ENCODE results near the gene HCFC1R1. TPM values are rescaled to one million over a fixed set of nuclear protein-coding genes. Genes with fewer than 3 reads are reported as not detected.
A peak's percentile ranks its signal among the peaks of the same experiment; 100 is the strongest.

Gene HCFC1R1
- polyA plus RNA-seq, 1 donor from 2014 or later = 19.0 TPM

- peak overlapping the region; percentile 48 for H3K9ac ChIP-seq (ENCODE audit: low read length)
- no peak overlapping the region for H3K27ac ChIP-seq (ENCODE audit: low read length)
- H2AFZ ChIP-seq (ENCODE audit: low read depth, low read length) = no peak overlapping the region
- peaks cover 15% of the 10 kb centered on the region for H3K27me3 ChIP-seq (ENCODE audit: insufficient read depth, low read depth, low read length)
- H3K9me2 ChIP-seq (ENCODE audit: insufficient read depth, low read length) = no peaks in the 10 kb centered on the region
- TF ChIP-seq TAF1 (IDR thresholded peaks at IDR 0.05; ENCODE audit: low read depth) = no peak
- no peak for TF ChIP-seq MXI1 (conservative IDR thresholded peaks at IDR 0.05; ENCODE audit: poor library complexity, severe bottlenecking)
- no peak for TF ChIP-seq EP300 (conservative IDR thresholded peaks at IDR 0.05; ENCODE audit: poor library complexity, severe bottlenecking)
- no peak for TF ChIP-seq CTCF (IDR thresholded peaks at IDR 0.05; ENCODE audit: poor library complexity, severe bottlenecking)
- no peak for TF ChIP-seq POLR2AphosphoS5 (IDR thresholded peaks at IDR 0.05)
- TF ChIP-seq SMC3 (conservative IDR thresholded peaks at IDR 0.05; ENCODE audit: poor library complexity) = no peak
- no peak for TF ChIP-seq RAD21 (conservative IDR thresholded peaks at IDR 0.05)
- TF ChIP-seq REST (IDR thresholded peaks at IDR 0.05; ENCODE audit: borderline replicate concordance) = no peak
- no peak for TF ChIP-seq EZH2 (IDR thresholded peaks at IDR 0.05; ENCODE audit: borderline replicate concordance, insufficient read depth, low read length, poor library complexity, severe bottlenecking)
- no peaks in the 10 kb centered on the region for H3K79me2 ChIP-seq (replicated peaks; ENCODE audit: insufficient read depth, low read length)
- H3K4me2 ChIP-seq (ENCODE audit: low read length) = no peak overlapping the region
- H3F3A ChIP-seq (ENCODE audit: insufficient read depth, low read length, poor library complexity, severe bottlenecking) = no peaks in the 10 kb centered on the region
- H3K9me3 ChIP-seq (ENCODE audit: low read length) = no peaks in the 10 kb centered on the region
- H3K36me3 ChIP-seq (ENCODE audit: insufficient read depth, low read length) = no peaks in the 10 kb centered on the region
- H3K4me3 ChIP-seq (ENCODE audit: low read length) = peak overlapping the region; percentile 61
- no peaks in the 10 kb centered on the region for H4K20me1 ChIP-seq (ENCODE audit: insufficient read depth)
Measured at GRCh38 chr16:3028716-3029319, 5.1 kb upstream of the HCFC1R1 start.

- TF ChIP-seq CTCF (IDR thresholded peaks at IDR 0.05; ENCODE audit: poor library complexity, severe bottlenecking) (peak; percentile 75), POLR2AphosphoS5 (IDR thresholded peaks at IDR 0.05) (no peak), EZH2 (IDR thresholded peaks at IDR 0.05; ENCODE audit: borderline replicate concordance, insufficient read depth, low read length, poor library complexity, severe bottlenecking) (no peak), MXI1 (conservative IDR thresholded peaks at IDR 0.05; ENCODE audit: poor library complexity, severe bottlenecking) (no peak), TAF1 (IDR thresholded peaks at IDR 0.05; ENCODE audit: low read depth) (no peak), EP300 (conservative IDR thresholded peaks at IDR 0.05; ENCODE audit: poor library complexity, severe bottlenecking) (no peak), REST (IDR thresholded peaks at IDR 0.05; ENCODE audit: borderline replicate concordance) (no peak), RAD21 (conservative IDR thresholded peaks at IDR 0.05) (peak; percentile 52), SMC3 (conservative IDR thresholded peaks at IDR 0.05; ENCODE audit: poor library complexity) (peak; percentile 50)
- H3K27me3 ChIP-seq (ENCODE audit: insufficient read depth, low read depth, low read length) = peaks cover 9% of the 10 kb centered on the region
- no peak overlapping the region for H2AFZ ChIP-seq (ENCODE audit: low read depth, low read length)
- H4K20me1 ChIP-seq (ENCODE audit: insufficient read depth) = no peaks in the 10 kb centered on the region
- H3K9me3 ChIP-seq (ENCODE audit: low read length) = no peaks in the 10 kb centered on the region
- H3K9me2 ChIP-seq (ENCODE audit: insufficient read depth, low read length) = no peaks in the 10 kb centered on the region
- peak overlapping the region; percentile 61 for H3K4me3 ChIP-seq (ENCODE audit: low read length)
- H3K9ac ChIP-seq (ENCODE audit: low read length) = peak overlapping the region; percentile 48
- no peaks in the 10 kb centered on the region for H3F3A ChIP-seq (ENCODE audit: insufficient read depth, low read length, poor library complexity, severe bottlenecking)
- no peak overlapping the region for H3K4me2 ChIP-seq (ENCODE audit: low read length)
- H3K36me3 ChIP-seq (ENCODE audit: insufficient read depth, low read length) = no peaks in the 10 kb centered on the region
- no peaks in the 10 kb centered on the region for H3K79me2 ChIP-seq (replicated peaks; ENCODE audit: insufficient read depth, low read length)
- no peak overlapping the region for H3K27ac ChIP-seq (ENCODE audit: low read length)
Measured at GRCh38 chr16:3027983-3028715, 4.4 kb upstream of the HCFC1R1 start.
